Right lobe of liver (tissue), 6 donors: Measurements from ENCODE around the gene NCKAP5. TPM values are rescaled to one million over a fixed set of nuclear protein-coding genes. Genes with fewer than 3 reads are reported as not detected.

Source experiments
- ATAC-seq, 4 donors: fragments of 200-7000 bp; cut with Tn5 transposase; one replicate each; pipeline ENCODE4 v1.9.1; 2020; ENCODE audit warnings: mild to moderate bottlenecking in 4 of 4, moderate library complexity in 4 of 4
- DNase-seq, 3 donors: peaks; one replicate each; pipeline ENCODE4 v3.0.0-alpha.2; 2020
- H3K27ac ChIP-seq, 3 donors: fragments of 200-600 bp; one replicate each; pipeline ENCODE4 v1.8.0; 2022
- H3K27me3 ChIP-seq, 2 donors: fragments of 200-600 bp; one replicate each; pipeline ENCODE4 v1.8.0; 2022
- H3K36me3 ChIP-seq, 4 donors: fragments of 200-600 bp; sonication (generic) in 1 of 4; one replicate each; pipeline versions ENCODE4 v1.5.1 to v1.8.0; 2017 to 2022; ENCODE audit warnings: control low read depth in 1 of 4
- H3K4me1 ChIP-seq, 4 donors: fragments of 200-600 bp; sonication (generic) in 1 of 4; one replicate each; pipeline versions ENCODE4 v1.5.1 to v1.8.0; 2017 to 2022; ENCODE audit warnings: control low read depth in 1 of 4
- H3K4me3 ChIP-seq, 3 donors: fragments of 200-600 bp; one replicate each; pipeline ENCODE4 v1.8.0; 2022
- H3K9me3 ChIP-seq, 4 donors: fragments of 200-600 bp; sonication (generic) in 1 of 4; one replicate each; pipeline versions ENCODE4 v1.5.1 to v1.8.0; 2017 to 2022; ENCODE audit warnings: control low read depth in 1 of 4
- CTCF ChIP-seq, 4 donors: fragments of 200-600 bp in 3 of 4; fragments of 450-650 bp in 1 of 4; IDR thresholded peaks; one replicate each; pipeline versions ENCODE4 v1.5.1 to v1.8.0; 2016 to 2022; ENCODE audit warnings: antibody characterized with exemption in 4 of 4, mild to moderate bottlenecking in 2 of 4
- POLR2A ChIP-seq: fragments of 450-650 bp; IDR thresholded peaks from one replicate; pipeline ENCODE4 v1.6.1; 2017; ENCODE audit warnings: antibody characterized with exemption, mild to moderate bottlenecking
- WGBS: methylation state at CpG from one replicate; pipeline ENCODE4 v1.1.6; 2018; ENCODE audit warnings: low coverage, low lambda C conversion rate; ENCODE audit not compliant: insufficient coverage; ENCODE audit errors: missing lambda C conversion rate; 5-methylcytosine and 5-hydroxymethylcytosine counted together
- intact Hi-C, 2 donors: fragments of 100-400 bp; cut with DNase I; formaldehyde crosslinking; loops; one replicate each; pipeline versions ENCODE4 v1.11.2 to v1.14.1; 2022
- total RNA-seq, 6 experiments: library from RNA; depleted of rRNA in 2 of 6; stranded (reverse); fragments of >200 nt in 2 of 6; fragmentation: NEBNext Ultra II Directional in 3 of 6; extraction: Animal tissue kit (Norgen Biotek cat#: 25700) in 3 of 6; gene quantifications; one replicate each; pipeline versions ENCODE4 v1.1.0 to v1.2.4, GENCODE V29; 2016 to 2023
- donor health status: DM: no; HTN: yes; CAD: no.
- donor health status: DM: no; HTN: no; CAD: no.
- donor health status: DM: no; HTN: no; CAD: no.
- donor health status: DM: no; HTN: yes; CAD: no.
- donor health status: DM: no; HTN: yes; CAD: no.

Gene NCKAP5
- total RNA-seq, 6 experiments from 2014 or later, result 3.6 to 11.7 (median 6.9) TPM

- intact Hi-C loops, result no loop called here
- DNase-seq, result no peak
- Histone ChIP-seq H3K36me3 (no peaks in the 10 kb centered on the region), H3K27ac (no peak overlapping the region), H3K9me3 (no peaks in the 10 kb centered on the region), H3K4me3 (no peak overlapping the region), H3K4me1 (no peaks in the 10 kb centered on the region), H3K27me3 (no peaks in the 10 kb centered on the region)
- WGBS, result 73% methylated on average over 2 of the region's 2 CpGs
- no peak for TF ChIP-seq CTCF (IDR thresholded peaks at IDR 0.05)
- no peak for TF ChIP-seq POLR2A
- ATAC-seq, result no peak
These were observed 605.1 kb downstream of the NCKAP5 start for GRCh38 chr2:132963161-132963560.

GRCh38 chr2:132958887-132959286 lies 609.4 kb downstream of the NCKAP5 start:
- no peak for ATAC-seq

GRCh38 chr2:132955871-132956615 lies 612.2 kb downstream of the NCKAP5 start:
- TF ChIP-seq CTCF (IDR thresholded peaks at IDR 0.05), result no peak
- TF ChIP-seq POLR2A, result no peak
- H3K36me3 ChIP-seq, result no peaks in the 10 kb centered on the region
- no peak overlapping the region for H3K27ac ChIP-seq
- H3K4me3 ChIP-seq, result no peak overlapping the region
- DNase-seq (no peak), ATAC-seq (no peak)
- no peaks in the 10 kb centered on the region for H3K9me3 ChIP-seq
- no peaks in the 10 kb centered on the region for H3K4me1 ChIP-seq
- 91% methylated on average over 6 of the region's 6 CpGs for WGBS
- H3K27me3 ChIP-seq, result no peaks in the 10 kb centered on the region
- intact Hi-C loops, result no loop called here

More at GRCh38 chr2:132958887-132959286, 609.4 kb downstream of the NCKAP5 start:
- H3K27me3 ChIP-seq, result no peaks in the 10 kb centered on the region
- no peak overlapping the region for H3K27ac ChIP-seq
- intact Hi-C loops, result no loop called here
- WGBS, result 80% methylated on average over 2 of the region's 2 CpGs
- no peaks in the 10 kb centered on the region for H3K4me1 ChIP-seq
- no peak overlapping the region for H3K4me3 ChIP-seq
- TF ChIP-seq POLR2A, result no peak
- TF ChIP-seq CTCF (IDR thresholded peaks at IDR 0.05), result no peak
- H3K9me3 ChIP-seq, result no peaks in the 10 kb centered on the region
- H3K36me3 ChIP-seq, result no peaks in the 10 kb centered on the region
- DNase-seq, result no peak

GRCh38 chr2:132953771-132954170 lies 614.5 kb downstream of the NCKAP5 start:
- H3K27me3 ChIP-seq, result no peaks in the 10 kb centered on the region
- no peak for TF ChIP-seq CTCF (IDR thresholded peaks at IDR 0.05)
- no peak for TF ChIP-seq POLR2A
- peak in 2 of 4 donors; percentile 22 to 57 for ATAC-seq
- no CpG with 5 or more reads among the region's 1 CpG for WGBS
- H3K4me1 ChIP-seq, result no peaks in the 10 kb centered on the region
- no peak overlapping the region for H3K4me3 ChIP-seq
- DNase-seq, result no peak
- no peaks in the 10 kb centered on the region for H3K9me3 ChIP-seq
- intact Hi-C loops, result no loop called here
- H3K36me3 ChIP-seq, result no peaks in the 10 kb centered on the region
- no peak overlapping the region for H3K27ac ChIP-seq
